Esophagus (tissue), 2 donors: ENCODE results near the gene SLC6A9. TPM values are rescaled to one million over a fixed set of nuclear protein-coding genes. Genes with fewer than 3 reads are reported as not detected.

Experiments used
- H3K27ac ChIP-seq, 2 donors: one replicate each; pipeline ENCODE4 v1.5.1; 2013; ENCODE audit warnings: low read depth in 2 of 2, mild to moderate bottlenecking in 2 of 2, inconsistent platforms in 1 of 2, low read length in 1 of 2, moderate library complexity in 1 of 2
- H3K27me3 ChIP-seq, 2 donors: one replicate each; pipeline ENCODE4 v1.6.1; 2013; ENCODE audit warnings: low read length in 2 of 2, control low read depth in 1 of 2, mild to moderate bottlenecking in 1 of 2; ENCODE audit not compliant: insufficient read depth in 2 of 2, control insufficient read depth in 1 of 2
- H3K36me3 ChIP-seq, 2 donors: one replicate each; pipeline ENCODE4 v1.6.1; 2013; ENCODE audit warnings: low read length in 1 of 2; ENCODE audit not compliant: control insufficient read depth in 2 of 2, insufficient read depth in 2 of 2
- H3K4me1 ChIP-seq, 2 donors: one replicate each; pipeline ENCODE4 v1.6.1; 2013; ENCODE audit warnings: low read length in 1 of 2; ENCODE audit not compliant: control insufficient read depth in 2 of 2, insufficient read depth in 2 of 2
- H3K4me3 ChIP-seq, 2 donors: one replicate each; pipeline ENCODE4 v1.5.1; 2013; ENCODE audit warnings: low read length in 2 of 2, mild to moderate bottlenecking in 2 of 2, low read depth in 1 of 2, moderate library complexity in 1 of 2
- H3K9me3 ChIP-seq, 2 donors: one replicate each; pipeline ENCODE4 v1.6.1; 2013; ENCODE audit warnings: mild to moderate bottlenecking in 2 of 2, low read depth in 1 of 2, low read length in 1 of 2, moderate library complexity in 1 of 2; ENCODE audit not compliant: control insufficient read depth in 2 of 2, insufficient read depth in 1 of 2
- WGBS, 2 donors: extraction: QIAGEN DNeasy Blood & Tissue Kit; methylation state at CpG; one replicate each; pipeline ENCODE4 v1.1.7; 2013; 5-methylcytosine and 5-hydroxymethylcytosine counted together
- polyA plus RNA-seq, 2 donors: library from polyadenylated mRNA; stranded (reverse); fragments of 200-250 nt; gene quantifications; one replicate each; pipeline ENCODE4 v1.2.3, GENCODE V29; 2013
- donor health status: healthy with polysubstance abuse.
- donor health status: Bipolar disorder and iron deficiency.

Gene SLC6A9
- polyA plus RNA-seq, 2 donors = 13.8 to 22.8 TPM

GRCh38 chr1:43947061-43947873 lies 84.0 kb downstream of the SLC6A9 start:
- Histone ChIP-seq H3K9me3 (no peaks in the 10 kb centered on the region), H3K27ac (peak overlapping the region; percentile 90 to 95), H3K4me1 (peaks cover 13 to 17% of the 10 kb centered on the region in 2 donors), H3K36me3 (peaks cover 0 to 9% of the 10 kb centered on the region in 2 donors), H3K27me3 (no peaks in the 10 kb centered on the region), H3K4me3 (peak overlapping the region; percentile 80 to 82)
- 2 to 5% methylated on average over 27 of the region's 27 CpGs for WGBS, 2 donors

Other genes with a start within 250 kb of the SLC6A9 start
- 1 to 10 TPM; 1.8 to 2.6 TPM for gene ARTN, start 97.7 kb downstream of the SLC6A9 start, polyA plus RNA-seq
- 10 to 100 TPM; 18.1 to 22.1 TPM for gene IPO13, start 84.5 kb downstream of the SLC6A9 start, polyA plus RNA-seq
- gene DPH2, start 61.5 kb downstream of the SLC6A9 start, polyA plus RNA-seq = 10 to 100 TPM; 14.2 to 17.9 TPM
- 100 to 1,000 TPM in 1 of 2 donors, 10 to 100 TPM in 1; 66.1 to 124 TPM for gene ATP6V0B, start 56.5 kb downstream of the SLC6A9 start, polyA plus RNA-seq
- gene B4GALT2, start 52.3 kb downstream of the SLC6A9 start, polyA plus RNA-seq = 10 to 100 TPM; 22.7 to 30.6 TPM
- 1 to 10 TPM; 4.0 to 7.5 TPM for gene CCDC24, start 39.9 kb downstream of the SLC6A9 start, polyA plus RNA-seq
- under 1 TPM; 0.02 to 0.14 TPM for gene KLF17, start 87.4 kb upstream of the SLC6A9 start, polyA plus RNA-seq
- gene KLF18, start 110.2 kb upstream of the SLC6A9 start, polyA plus RNA-seq = not detected
- 10 to 100 TPM; 21.8 to 27.8 TPM for gene DMAP1, start 182.0 kb upstream of the SLC6A9 start, polyA plus RNA-seq